ENCODE results near the gene WDR59.

Gene WDR59

GRCh38 chr16:74902161-74902560 is 82.8 kb downstream of the WDR59 start:
- no peak for DNase-seq

GRCh38 chr16:74901606-74902005 is 83.3 kb downstream of the WDR59 start:
- no peak for DNase-seq

GRCh38 chr16:74899816-74900215 is 85.1 kb downstream of the WDR59 start:
- DNase-seq, result no peak

GRCh38 chr16:74898659-74899058 is 86.3 kb downstream of the WDR59 start:
- no peak for DNase-seq

- no peak for DNase-seq
These were observed 88.2 kb downstream of the WDR59 start for GRCh38 chr16:74896389-74897370.

- DNase-seq, result no peak
These were observed 91.4 kb downstream of the WDR59 start for GRCh38 chr16:74893541-74893940.

GRCh38 chr16:74892574-74893461 is 92.1 kb downstream of the WDR59 start:
- no peak for DNase-seq

GRCh38 chr16:74888888-74889287 is 96.0 kb downstream of the WDR59 start:
- no peak for DNase-seq

- no peak for DNase-seq
These were observed 96.6 kb downstream of the WDR59 start for GRCh38 chr16:74888232-74888862.

GRCh38 chr16:74887084-74887483 is 97.8 kb downstream of the WDR59 start:
- DNase-seq, result no peak

- DNase-seq, result no peak
These were observed 107.2 kb downstream of the WDR59 start for GRCh38 chr16:74877706-74878105.

- DNase-seq, result no peak
These were observed 109.9 kb downstream of the WDR59 start for GRCh38 chr16:74874912-74875546.

GRCh38 chr16:74874123-74874522 is 110.8 kb downstream of the WDR59 start:
- DNase-seq, result no peak

GRCh38 chr16:74872302-74872701 is 112.6 kb downstream of the WDR59 start:
- DNase-seq, result no peak

GRCh38 chr16:74871608-74872007 is 113.3 kb downstream of the WDR59 start:
- DNase-seq, result no peak

GRCh38 chr16:74868501-74868900 is 116.4 kb downstream of the WDR59 start:
- no peak for DNase-seq

GRCh38 chr16:74868035-74868434 is 116.9 kb downstream of the WDR59 start:
- no peak for DNase-seq

- no peak for DNase-seq
These were observed 117.6 kb downstream of the WDR59 start for GRCh38 chr16:74867281-74867849.

- DNase-seq, result no peak
These were observed 118.9 kb downstream of the WDR59 start for GRCh38 chr16:74865922-74866598.

- no peak for DNase-seq
These were observed 122.1 kb downstream of the WDR59 start for GRCh38 chr16:74862743-74863244.

GRCh38 chr16:74852500-74852875 is 132.4 kb downstream of the WDR59 start:
- DNase-seq, result no peak

- DNase-seq, result no peak
These were observed 134.9 kb downstream of the WDR59 start for GRCh38 chr16:74850027-74850426.
